GM12864 (cell line): ENCODE data around the gene TYW1B.
"Not testable (repeated sequence)": the region's sequence is repeated elsewhere in the genome, so short reads cannot be mapped to it uniquely, and the experiment has no call there.

Source experiments
- DNase-seq: peaks from one replicate; pipeline ENCODE4 v3.0.0-alpha.2; 2011; ENCODE audit warnings: low read depth
- H3K4me3 ChIP-seq: 2 replicates; pipeline ENCODE4 v1.5.1; 2011; ENCODE audit warnings: mild to moderate bottlenecking, low read depth, low read length, control low read depth
- CTCF ChIP-seq: IDR thresholded peaks from 2 replicates; pipeline ENCODE4 v1.5.1; 2011; ENCODE audit warnings: low read depth, mild to moderate bottlenecking, moderate library complexity, low read length, control low read depth, inconsistent platforms; ENCODE audit errors: missing control alignments

The TYW1B gene

GRCh38 chr7:72793791-72794190 is 34.2 kb downstream of the TYW1B start:
- no peak overlapping the region for H3K4me3 ChIP-seq
- no peak for DNase-seq
- no peak for TF ChIP-seq CTCF

DNA sequence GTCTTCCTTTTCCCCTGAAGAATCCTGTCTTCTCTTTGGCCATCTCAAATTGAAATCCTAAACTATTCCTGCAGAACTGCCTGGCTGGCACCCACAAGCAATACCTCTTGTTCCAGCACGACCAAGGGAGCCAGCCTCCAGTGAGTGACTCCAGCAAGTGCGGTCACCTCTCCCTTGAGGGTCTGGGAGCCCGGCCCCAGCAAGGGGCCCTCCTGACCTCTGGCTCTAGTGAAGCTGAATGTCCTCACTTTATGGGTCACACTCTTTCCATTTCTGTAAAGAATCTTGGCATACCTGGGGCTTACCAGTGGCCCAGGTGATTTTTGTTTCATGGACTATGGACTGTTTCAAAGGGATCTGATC is 37.3 kb downstream of the TYW1B start:
- H3K4me3 ChIP-seq, DNase-seq: not testable (repeated sequence)

DNA sequence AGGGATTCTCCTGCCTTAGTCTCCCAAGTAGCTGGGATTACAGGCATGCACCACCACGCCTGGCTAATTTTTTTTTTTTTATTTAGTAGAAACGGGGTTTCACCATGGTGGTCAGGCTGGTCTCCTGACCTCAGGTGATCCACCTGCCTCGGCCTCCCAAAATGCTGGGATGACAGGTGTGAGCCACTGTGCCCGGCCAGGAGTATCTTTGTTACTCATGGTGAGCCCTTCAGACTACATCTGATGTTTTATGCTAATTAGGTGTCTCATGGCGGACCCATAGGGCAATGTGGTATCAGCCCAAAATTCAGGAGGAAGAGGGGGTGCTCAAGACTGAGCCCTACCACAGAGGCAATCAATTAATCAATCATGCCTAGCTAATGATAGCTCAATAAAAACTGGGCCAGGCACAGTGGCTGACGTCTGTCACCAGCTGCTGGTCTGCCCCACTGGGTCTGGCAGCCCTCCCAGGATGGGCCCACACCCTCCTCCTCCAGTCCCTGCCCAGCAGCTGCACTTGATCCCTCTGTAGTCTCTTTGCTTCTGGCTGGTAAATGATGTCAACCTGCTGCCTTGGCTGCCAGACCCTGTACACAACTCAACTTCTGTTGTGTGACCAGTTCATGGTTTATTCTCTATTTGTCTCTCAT is 37.8 kb downstream of the TYW1B start:
- not testable (repeated sequence) for DNase-seq, H3K4me3 ChIP-seq

DNA sequence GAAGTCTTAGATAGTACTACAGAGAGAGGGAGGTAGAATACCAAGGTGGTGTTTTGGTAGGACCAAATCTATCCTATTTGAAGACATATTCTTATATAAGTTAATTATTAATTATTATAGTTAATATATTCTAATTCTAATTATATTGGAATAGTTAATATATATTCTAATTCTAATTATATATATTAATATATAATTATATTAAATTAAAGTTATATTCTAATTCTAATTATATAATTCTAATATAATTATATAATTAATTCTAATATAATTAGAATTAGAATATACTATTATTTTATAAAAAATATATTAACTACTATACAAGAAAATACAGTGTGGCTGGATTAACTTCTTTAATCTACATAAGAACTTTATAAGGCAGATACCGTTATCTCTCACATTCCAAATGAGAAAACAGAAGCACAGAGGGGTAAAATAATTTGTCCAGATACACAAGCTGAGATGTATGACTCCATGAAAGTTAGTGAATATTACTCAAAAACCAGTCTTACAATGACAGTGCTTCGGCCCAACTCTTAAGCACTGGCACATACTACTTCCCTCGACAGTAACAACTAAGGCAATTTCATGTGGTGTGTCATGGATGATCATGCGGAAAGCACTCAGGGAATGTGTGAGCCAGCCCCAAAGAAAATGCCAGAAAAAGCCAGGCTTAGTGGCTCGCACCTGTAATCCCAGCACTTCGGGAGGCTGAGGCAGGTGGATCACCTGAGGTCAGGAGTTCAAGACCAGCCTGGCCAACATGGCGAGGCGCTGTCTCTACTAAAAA is 42.6 kb downstream of the TYW1B start:
- no peak overlapping the region for H3K4me3 ChIP-seq
- no peak for TF ChIP-seq CTCF
- no peak for DNase-seq

- H3K4me3 ChIP-seq, DNase-seq: not testable (repeated sequence)
Observed at GRCh38 chr7:72783601-72784370, 44.2 kb downstream of the TYW1B start.

DNA sequence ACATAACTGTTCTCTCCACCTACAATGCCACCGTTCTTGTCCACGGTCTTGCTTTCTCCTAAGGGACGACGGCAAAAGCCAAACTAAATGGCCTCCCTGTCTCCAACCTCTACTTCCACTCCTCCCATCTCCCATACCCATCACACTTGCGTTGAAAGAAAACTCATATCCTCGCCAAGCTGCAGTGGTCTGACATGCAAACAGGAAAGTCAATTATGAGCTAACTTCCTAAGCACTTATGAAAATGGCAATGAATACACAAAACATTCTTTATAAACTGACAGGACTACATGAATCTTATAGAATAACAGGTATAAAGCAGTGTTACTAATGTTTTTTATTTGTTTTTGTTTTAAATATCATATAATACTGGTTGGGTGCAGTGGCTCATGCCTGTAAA is 46.4 kb downstream of the TYW1B start:
- H3K4me3 ChIP-seq: no peak overlapping the region
- no peak for TF ChIP-seq CTCF
- no peak for DNase-seq

GRCh38 chr7:72781161-72781560 is 46.8 kb downstream of the TYW1B start:
- H3K4me3 ChIP-seq: no peak overlapping the region
- no peak for TF ChIP-seq CTCF
- DNase-seq: no peak

GRCh38 chr7:72780289-72780894 is 47.6 kb downstream of the TYW1B start:
- not testable (repeated sequence) for H3K4me3 ChIP-seq, DNase-seq

- DNase-seq, H3K4me3 ChIP-seq: not testable (repeated sequence)
Observed at GRCh38 chr7:72777167-72777566, 50.8 kb downstream of the TYW1B start.

- not testable (repeated sequence) for H3K4me3 ChIP-seq, DNase-seq
Observed at GRCh38 chr7:72772627-72773026, 55.4 kb downstream of the TYW1B start.

DNA sequence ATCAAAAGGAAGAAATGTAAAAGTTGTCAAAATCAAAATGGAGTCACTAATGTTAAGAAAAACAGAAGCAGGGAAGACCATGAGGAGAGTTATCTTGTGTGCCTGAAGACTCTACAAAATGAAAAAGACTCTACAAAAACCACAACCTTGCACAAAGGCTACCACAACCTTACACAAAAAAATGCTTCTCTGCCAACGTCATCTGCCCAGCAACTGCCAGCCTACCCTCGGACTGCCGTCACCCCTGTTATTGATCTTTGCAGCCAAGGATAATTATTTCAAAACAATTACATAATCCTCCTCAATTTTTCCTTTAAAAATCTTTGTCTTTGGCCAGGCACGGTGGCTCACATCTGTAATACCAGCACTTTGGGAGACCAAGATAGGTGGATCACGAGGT is 61.0 kb downstream of the TYW1B start:
- H3K4me3 ChIP-seq, DNase-seq: not testable (repeated sequence)
